ENCODE results near the gene ZNF134.

Gene ZNF134

GRCh38 chr19:57641715-57642234, 27.7 kb downstream of the ZNF134 start:
- no peak for DNase-seq (ENCODE audit: low spot score)

- no peak for DNase-seq (ENCODE audit: low spot score)
Observed at GRCh38 chr19:57642396-57643046, 28.5 kb downstream of the ZNF134 start.

GRCh38 chr19:57643734-57644133, 29.7 kb downstream of the ZNF134 start:
- no peak for DNase-seq (ENCODE audit: low spot score)

- DNase-seq (ENCODE audit: low spot score): no peak
Observed at GRCh38 chr19:57648331-57649003, 34.4 kb downstream of the ZNF134 start.

- DNase-seq (ENCODE audit: low spot score): no peak
Observed at GRCh38 chr19:57651654-57651996, 37.6 kb downstream of the ZNF134 start.

GRCh38 chr19:57653689-57654088, 39.6 kb downstream of the ZNF134 start:
- no peak for DNase-seq (ENCODE audit: low spot score)

- DNase-seq (ENCODE audit: low spot score): no peak
Observed at GRCh38 chr19:57655443-57655842, 41.4 kb downstream of the ZNF134 start.

GRCh38 chr19:57656346-57656745, 42.3 kb downstream of the ZNF134 start:
- no peak for DNase-seq (ENCODE audit: low spot score)

- no peak for DNase-seq (ENCODE audit: low spot score)
Observed at GRCh38 chr19:57664269-57665127, 50.5 kb downstream of the ZNF134 start.

GRCh38 chr19:57665261-57665806, 51.3 kb downstream of the ZNF134 start:
- DNase-seq (ENCODE audit: low spot score): no peak

GRCh38 chr19:57667228-57667627, 53.2 kb downstream of the ZNF134 start:
- DNase-seq (ENCODE audit: low spot score): no peak

- no peak for DNase-seq (ENCODE audit: low spot score)
Observed at GRCh38 chr19:57668635-57669034, 54.6 kb downstream of the ZNF134 start, which contains the start of gene ZSCAN4. Gene ZSCAN4 (plus strand): TSS chr19:57668935. CDS start chr19:57676146, 7,211 bp downstream.

GRCh38 chr19:57671124-57671895, 57.3 kb downstream of the ZNF134 start:
- DNase-seq (ENCODE audit: low spot score): no peak

- no peak for DNase-seq (ENCODE audit: low spot score)
Observed at GRCh38 chr19:57672466-57672865, 58.4 kb downstream of the ZNF134 start.
